C4-2B (cell line): ENCODE results near the gene CYP46A1.

Experiments used
- CTCF ChIP-seq: fragments of 450-650 bp; conservative IDR thresholded peaks from 2 replicates; pipeline ENCODE4 v1.5.1; 2017; ENCODE audit warnings: mild to moderate bottlenecking
- ZFX ChIP-seq: fragments of 450-650 bp; IDR thresholded peaks from 2 replicates; pipeline ENCODE4 v1.6.1; 2017

DNA sequence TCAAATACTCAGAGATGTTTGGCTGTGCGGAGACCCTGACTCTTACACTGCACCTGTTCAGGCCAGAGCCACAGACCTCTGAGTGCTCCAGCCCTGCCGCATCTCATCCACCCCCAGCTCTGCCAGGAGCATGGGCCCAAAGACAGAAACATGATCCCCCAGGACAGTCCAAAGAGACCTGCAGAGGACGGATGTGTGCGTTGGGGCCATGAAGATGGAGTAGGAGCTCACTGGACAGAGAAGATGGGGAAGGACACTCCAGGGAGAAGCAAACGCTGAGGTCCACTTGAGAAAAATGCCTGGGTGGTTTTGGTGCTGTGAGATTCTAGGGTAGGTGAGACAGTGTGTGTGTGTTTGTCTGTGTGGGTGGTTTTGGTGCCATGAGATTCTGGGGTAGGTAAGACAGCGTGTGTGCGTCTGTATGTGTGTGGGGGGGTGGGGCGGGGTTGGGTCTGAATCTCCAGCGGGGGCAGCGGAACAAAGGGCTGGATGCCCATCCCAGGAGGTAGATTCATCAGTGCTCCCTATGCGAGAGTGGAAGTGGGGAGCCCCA is 40.0 kb upstream of the CYP46A1 start:
- TF ChIP-seq CTCF = no peak
- TF ChIP-seq ZFX = no peak
